Stomach (tissue), 4 donors: ENCODE measurements around the gene CUZD1.

Experiments used
- CTCF ChIP-seq, 7 experiments: fragments of 450-650 bp in 4 of 7; fragments of 200-600 bp in 3 of 7; sonication (generic) in 3 of 7; IDR thresholded peaks; one replicate each; pipeline ENCODE4 v1.5.1; 2016 to 2019; ENCODE audit warnings: antibody characterized with exemption in 7 of 7, control low read depth in 2 of 7, mild to moderate bottlenecking in 1 of 7
- POLR2AphosphoS5 ChIP-seq, 3 donors: sonication (generic); formaldehyde crosslinking; IDR thresholded peaks; one replicate each; pipeline ENCODE4 v1.6.1; 2016; ENCODE audit warnings: antibody characterized with exemption in 3 of 3

DNA sequence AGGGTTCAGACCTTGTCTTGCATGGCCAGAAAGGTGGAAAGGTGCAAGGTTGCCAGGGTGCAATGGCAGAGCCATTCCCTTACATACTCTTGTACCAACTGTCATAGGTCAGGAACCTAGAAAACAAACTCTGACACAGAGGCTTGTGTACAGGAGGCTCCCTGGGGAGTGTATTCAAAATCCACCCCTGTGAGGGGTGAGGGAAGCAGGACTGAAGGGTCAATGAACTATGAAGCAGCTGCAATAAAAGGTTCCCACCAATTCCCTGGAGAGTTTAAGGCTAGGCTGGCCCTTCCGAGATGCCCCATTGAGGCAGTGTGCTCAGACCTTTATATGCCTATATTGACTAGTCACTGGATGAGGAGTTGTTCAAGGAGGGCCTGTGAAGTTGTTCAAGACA is 13.9 kb upstream of the CUZD1 start:
- no peak for TF ChIP-seq CTCF (IDR thresholded peaks at IDR 0.05)
- no peak for TF ChIP-seq POLR2AphosphoS5 (IDR thresholded peaks at IDR 0.05)
